ENCODE results near the gene MICAL3.

The MICAL3 gene

DNA sequence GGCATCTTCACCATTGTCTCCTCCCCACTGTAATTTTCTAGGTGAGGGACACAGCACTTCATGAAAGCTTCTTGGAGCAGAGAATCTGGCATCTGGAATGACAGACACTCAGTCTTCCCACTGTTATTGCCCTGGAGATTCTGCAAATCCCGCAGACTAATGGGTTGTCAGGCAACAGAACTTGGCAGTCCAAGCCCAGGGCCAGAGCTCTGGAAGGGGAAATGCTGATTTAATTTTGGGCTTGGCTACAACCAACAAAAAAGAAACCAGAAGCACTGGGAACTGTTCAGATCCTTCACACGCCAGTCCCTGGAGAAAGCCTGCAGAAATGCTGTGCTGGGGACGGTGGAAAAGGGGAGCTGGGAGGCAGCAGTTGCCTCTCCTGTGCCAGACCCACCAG lies 178.6 kb downstream of the MICAL3 start:
- peak; percentile 81 for DNase-seq (ENCODE audit: low read depth)
- TF ChIP-seq, protein P1, sequence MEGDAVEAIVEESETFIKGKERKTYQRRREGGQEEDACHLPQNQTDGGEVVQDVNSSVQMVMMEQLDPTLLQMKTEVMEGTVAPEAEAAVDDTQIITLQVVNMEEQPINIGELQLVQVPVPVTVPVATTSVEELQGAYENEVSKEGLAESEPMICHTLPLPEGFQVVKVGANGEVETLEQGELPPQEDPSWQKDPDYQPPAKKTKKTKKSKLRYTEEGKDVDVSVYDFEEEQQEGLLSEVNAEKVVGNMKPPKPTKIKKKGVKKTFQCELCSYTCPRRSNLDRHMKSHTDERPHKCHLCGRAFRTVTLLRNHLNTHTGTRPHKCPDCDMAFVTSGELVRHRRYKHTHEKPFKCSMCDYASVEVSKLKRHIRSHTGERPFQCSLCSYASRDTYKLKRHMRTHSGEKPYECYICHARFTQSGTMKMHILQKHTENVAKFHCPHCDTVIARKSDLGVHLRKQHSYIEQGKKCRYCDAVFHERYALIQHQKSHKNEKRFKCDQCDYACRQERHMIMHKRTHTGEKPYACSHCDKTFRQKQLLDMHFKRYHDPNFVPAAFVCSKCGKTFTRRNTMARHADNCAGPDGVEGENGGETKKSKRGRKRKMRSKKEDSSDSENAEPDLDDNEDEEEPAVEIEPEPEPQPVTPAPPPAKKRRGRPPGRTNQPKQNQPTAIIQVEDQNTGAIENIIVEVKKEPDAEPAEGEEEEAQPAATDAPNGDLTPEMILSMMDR (conservative IDR thresholded peaks at IDR 0.05; ENCODE audit: low read length) = no peak
- H3K4me3 ChIP-seq (ENCODE audit: low read length) = peak overlapping the region; percentile 22

DNA sequence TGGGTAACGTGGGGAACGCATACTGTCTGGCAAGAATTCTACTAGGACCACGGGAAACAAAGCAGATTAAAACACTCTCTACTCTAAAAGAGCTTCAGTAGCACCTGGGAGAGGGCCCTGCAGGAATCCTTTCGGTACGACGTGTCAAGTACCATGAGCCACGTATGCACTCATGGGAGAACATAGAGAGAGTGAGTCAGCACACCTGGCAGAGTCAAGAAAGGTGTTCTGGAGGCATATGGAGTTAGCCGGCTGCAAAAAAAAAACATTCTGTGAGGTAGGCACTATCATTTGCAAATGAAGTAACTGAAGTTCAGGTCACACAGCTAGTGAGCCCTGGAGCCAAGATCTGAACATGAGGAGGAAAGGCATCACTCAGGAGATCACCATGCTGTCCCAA lies 179.0 kb downstream of the MICAL3 start:
- H3K4me3 ChIP-seq (ENCODE audit: low read length) = no peak overlapping the region
- TF ChIP-seq, protein P1 (conservative IDR thresholded peaks at IDR 0.05; ENCODE audit: low read length) = no peak
- DNase-seq (ENCODE audit: low read depth) = no peak

DNA sequence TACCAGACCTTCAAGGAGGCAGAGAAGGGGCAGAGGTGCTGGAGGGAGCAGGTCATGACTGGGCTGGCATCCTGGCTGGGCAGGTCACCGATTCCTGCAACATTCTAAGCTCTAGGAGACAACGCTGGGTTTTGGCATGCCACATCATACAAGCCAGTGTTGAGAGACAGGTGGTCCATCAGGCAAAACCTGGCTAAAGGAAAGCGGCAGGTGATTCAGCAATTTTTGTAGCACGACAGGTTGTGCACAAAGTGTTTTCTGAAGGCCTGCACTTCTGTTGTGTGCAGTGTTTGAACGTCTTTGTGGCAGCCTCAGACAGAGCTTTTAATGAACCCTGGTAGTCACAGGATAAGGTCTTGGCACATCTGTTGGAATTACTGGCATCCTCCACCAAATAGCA lies 180.2 kb downstream of the MICAL3 start:
- H3K4me3 ChIP-seq (ENCODE audit: low read length) = no peak overlapping the region
- no peak for DNase-seq (ENCODE audit: low read depth)
- TF ChIP-seq, protein P1 (conservative IDR thresholded peaks at IDR 0.05; ENCODE audit: low read length) = no peak

DNA sequence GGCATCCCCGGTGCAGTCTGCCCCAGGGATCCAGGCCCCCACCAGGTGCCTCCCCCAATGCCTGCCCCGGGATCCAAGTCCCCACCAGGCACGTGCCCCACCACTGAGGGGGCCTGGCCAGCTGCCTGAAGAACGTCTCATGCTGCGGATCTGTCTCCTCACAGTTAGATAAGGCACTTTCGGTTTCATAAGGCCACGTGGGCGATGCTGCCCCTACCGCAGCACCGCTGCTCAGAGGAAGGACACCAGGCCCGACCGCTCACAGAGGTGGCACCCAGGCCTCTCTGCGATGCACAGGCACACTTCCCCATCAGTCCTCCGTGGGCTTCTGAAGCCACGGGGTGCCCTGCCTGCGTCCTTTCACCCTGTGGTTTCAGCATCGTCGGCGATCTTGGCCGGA lies 182.0 kb downstream of the MICAL3 start:
- no peak for DNase-seq (ENCODE audit: low read depth)
- TF ChIP-seq, protein P1 (conservative IDR thresholded peaks at IDR 0.05; ENCODE audit: low read length) = no peak
- H3K4me3 ChIP-seq (ENCODE audit: low read length) = no peak overlapping the region

DNA sequence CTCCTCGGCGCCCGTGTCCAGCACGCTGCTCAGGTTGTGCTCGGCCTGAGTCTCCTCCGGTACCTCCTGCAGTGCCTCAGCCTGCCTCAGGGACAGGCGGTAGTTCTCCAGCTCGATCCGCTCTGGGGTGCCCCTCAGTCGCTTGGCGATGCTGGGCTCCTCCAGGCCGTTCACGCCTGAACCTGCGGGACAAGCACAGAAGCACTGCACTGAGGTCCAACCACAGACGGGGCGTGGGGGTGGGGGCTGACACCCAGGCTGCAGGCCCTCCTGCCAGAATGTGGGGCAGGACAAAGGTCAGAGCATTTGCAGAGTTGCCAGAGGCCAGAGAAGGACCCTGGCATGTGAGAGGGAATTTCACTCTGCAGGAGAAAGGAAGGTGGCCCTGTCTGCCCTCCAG lies 182.5 kb downstream of the MICAL3 start:
- H3K4me3 ChIP-seq (ENCODE audit: low read length) = no peak overlapping the region
- TF ChIP-seq, protein P1 (conservative IDR thresholded peaks at IDR 0.05; ENCODE audit: low read length) = no peak
- no peak for DNase-seq (ENCODE audit: low read depth)

DNA sequence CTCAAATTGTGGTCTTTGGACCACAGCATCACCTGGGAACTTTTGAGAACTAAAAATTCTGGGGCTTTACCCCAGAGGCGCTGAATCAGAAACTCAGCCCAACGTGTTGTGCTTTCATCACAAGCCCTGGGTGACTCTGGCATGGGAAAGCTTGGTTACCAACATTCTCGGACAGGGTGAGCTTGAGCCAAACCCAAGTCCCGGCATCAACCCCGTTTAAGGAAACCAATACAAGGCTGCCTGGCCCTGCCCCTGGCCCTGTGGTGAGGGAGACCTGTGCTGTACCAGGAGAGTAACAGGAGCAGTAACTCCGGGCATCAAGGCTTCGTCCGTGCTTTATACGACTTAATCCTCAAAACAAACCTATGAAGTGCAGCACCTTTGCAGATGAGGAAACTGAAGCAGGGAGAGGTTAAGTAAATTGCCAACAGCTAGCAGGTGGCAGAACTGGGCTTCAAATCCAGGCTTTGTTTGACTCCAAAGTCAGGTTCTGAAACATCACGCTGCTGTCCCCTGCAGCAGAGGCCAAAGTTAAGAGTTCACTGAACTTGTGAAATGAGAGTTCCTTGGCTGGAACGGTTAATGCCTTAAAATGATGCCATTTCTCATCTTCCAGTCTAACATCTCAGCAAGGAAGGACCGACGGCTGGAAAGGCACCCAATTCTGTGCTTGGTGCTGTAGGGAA lies 186.0 kb downstream of the MICAL3 start:
- DNase-seq (ENCODE audit: low read depth) = no peak
- no peak overlapping the region for H3K4me3 ChIP-seq (ENCODE audit: low read length)
- TF ChIP-seq, protein P1 (conservative IDR thresholded peaks at IDR 0.05; ENCODE audit: low read length) = no peak

DNA sequence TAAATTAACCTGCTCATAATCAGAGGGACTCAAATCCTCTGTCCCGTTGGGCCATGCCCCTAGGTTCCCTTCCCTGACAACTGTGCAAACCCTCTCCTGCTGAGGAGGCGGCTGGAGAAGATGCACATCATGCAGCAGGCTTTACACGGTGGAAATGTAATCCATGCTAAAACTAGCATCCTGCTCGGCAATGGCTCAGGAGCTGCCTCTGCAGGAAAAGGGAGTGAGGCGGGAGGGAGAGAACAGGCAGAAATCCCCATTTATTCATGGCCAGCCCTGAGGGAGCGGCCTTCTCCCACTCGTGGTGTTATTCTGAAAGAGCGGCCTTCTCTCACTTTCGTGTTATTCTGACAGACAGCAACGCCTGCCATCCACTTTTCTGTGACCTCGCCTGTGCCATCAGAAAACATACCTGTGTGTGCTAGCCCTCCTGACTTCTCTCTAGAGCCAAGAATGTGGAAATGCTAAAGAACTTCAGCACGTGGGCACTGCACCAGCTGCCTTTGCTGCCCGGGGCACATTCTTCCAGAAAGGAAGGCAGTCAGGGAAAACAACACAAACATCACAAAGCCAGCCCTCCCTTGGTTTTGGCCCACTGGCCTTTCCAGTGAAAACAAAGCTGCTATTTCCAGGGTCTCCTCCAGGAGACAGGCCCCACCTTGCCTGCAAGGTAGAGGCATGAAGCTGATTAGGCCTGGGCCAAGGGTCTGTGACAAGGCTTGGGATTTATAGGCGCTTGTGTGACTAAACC lies 187.2 kb downstream of the MICAL3 start:
- TF ChIP-seq, protein P1 (conservative IDR thresholded peaks at IDR 0.05; ENCODE audit: low read length) = no peak
- no peak for DNase-seq (ENCODE audit: low read depth)

More for the DNA sequence above, 187.2 kb downstream of the MICAL3 start:
- no peak overlapping the region for H3K4me3 ChIP-seq (ENCODE audit: low read length)
